HG02870 (cell line): ENCODE data around the gene IFNAR1.
"Not testable (repeated sequence)": the region's sequence is repeated elsewhere in the genome, so short reads cannot be mapped to it uniquely, and the experiment has no call there.

Experiments
- ATAC-seq: cut with Tn5 transposase; IDR thresholded peaks from one replicate; pipeline ENCODE4 v1.9.1; 2021; ENCODE audit warnings: mild to moderate bottlenecking, moderate library complexity; ENCODE audit not compliant: unreplicated experiment

Gene IFNAR1

GRCh38 chr21:33374450-33375096, 49.8 kb downstream of the IFNAR1 start:
- ATAC-seq, result no peak

- no peak for ATAC-seq
These were observed 50.4 kb downstream of the IFNAR1 start for GRCh38 chr21:33375101-33375644.

GRCh38 chr21:33377221-33377920, 52.6 kb downstream of the IFNAR1 start:
- ATAC-seq, result no peak

GRCh38 chr21:33378081-33378480, 53.3 kb downstream of the IFNAR1 start:
- ATAC-seq, result no peak

GRCh38 chr21:33379934-33380333, 55.2 kb downstream of the IFNAR1 start:
- not testable (repeated sequence) for ATAC-seq

- ATAC-seq, result peak; percentile 47
These were observed 55.8 kb downstream of the IFNAR1 start for GRCh38 chr21:33380483-33380998.

- not testable (repeated sequence) for ATAC-seq
These were observed 56.6 kb downstream of the IFNAR1 start for GRCh38 chr21:33381381-33381780.

GRCh38 chr21:33383056-33383888, 58.5 kb downstream of the IFNAR1 start:
- ATAC-seq, result peak; percentile 78

GRCh38 chr21:33384841-33385331, 60.1 kb downstream of the IFNAR1 start:
- ATAC-seq, result no peak

GRCh38 chr21:33386222-33386784, 61.5 kb downstream of the IFNAR1 start:
- ATAC-seq, result no peak

GRCh38 chr21:33387294-33387693, 62.5 kb downstream of the IFNAR1 start:
- no peak for ATAC-seq

- no peak for ATAC-seq
These were observed 63.4 kb downstream of the IFNAR1 start for GRCh38 chr21:33388188-33388587.

- no peak for ATAC-seq
These were observed 65.7 kb downstream of the IFNAR1 start for GRCh38 chr21:33390479-33390878.

- ATAC-seq, result no peak
These were observed 66.9 kb downstream of the IFNAR1 start for GRCh38 chr21:33391656-33392055.

GRCh38 chr21:33392284-33392985, 67.7 kb downstream of the IFNAR1 start:
- no peak for ATAC-seq

GRCh38 chr21:33393348-33393747, 68.6 kb downstream of the IFNAR1 start:
- no peak for ATAC-seq

GRCh38 chr21:33394260-33394659, 69.5 kb downstream of the IFNAR1 start:
- ATAC-seq, result no peak

GRCh38 chr21:33395891-33396331, 71.1 kb downstream of the IFNAR1 start:
- ATAC-seq, result no peak

GRCh38 chr21:33396436-33396835, 71.7 kb downstream of the IFNAR1 start:
- no peak for ATAC-seq

GRCh38 chr21:33396951-33397350, 72.2 kb downstream of the IFNAR1 start:
- no peak for ATAC-seq
